Measurements from ENCODE around the gene LRPAP1.

- no peak for TF ChIP-seq CTCF (conservative IDR thresholded peaks at IDR 0.05; ENCODE audit: low read depth in 2 of 2)
- no peak for TF ChIP-seq POLR2AphosphoS5 (IDR thresholded peaks at IDR 0.05; ENCODE audit: low read depth)
- TF ChIP-seq ETS1 (IDR thresholded peaks at IDR 0.05): no peak
- no peak for TF ChIP-seq EZH2phosphoT487 (IDR thresholded peaks at IDR 0.05; ENCODE audit: unreplicated experiment)
- no peak for TF ChIP-seq REST (IDR thresholded peaks at IDR 0.05; ENCODE audit: unreplicated experiment)
- no peak for TF ChIP-seq EZH2 (IDR thresholded peaks at IDR 0.05; ENCODE audit: low read depth, unreplicated experiment)
- TF ChIP-seq CREB1 (CRISPR knock-in tag; IDR thresholded peaks at IDR 0.05; ENCODE audit: low read depth): no peak
- TF ChIP-seq ZNF114 (CRISPR knock-in tag; IDR thresholded peaks at IDR 0.05): no peak
- no peak for TF ChIP-seq STAT1 (IDR thresholded peaks at IDR 0.05; ENCODE audit: unreplicated experiment)
- no peak for TF ChIP-seq JUNB (IDR thresholded peaks at IDR 0.05; ENCODE audit: unreplicated experiment)
- TF ChIP-seq ZNF331 (CRISPR knock-in tag; IDR thresholded peaks at IDR 0.05; ENCODE audit: low read depth): no peak
- no peak for TF ChIP-seq ZNF462 (CRISPR knock-in tag; IDR thresholded peaks at IDR 0.05)
Observed at GRCh38 chr4:3524920-3525319, 7.3 kb downstream of the LRPAP1 start.
